ENCODE measurements around the gene KCNAB1. TPM values are rescaled to one million over a fixed set of nuclear protein-coding genes. Genes with fewer than 3 reads are reported as not detected.

The KCNAB1 gene
- total and polyA plus RNA-seq, 2 of the 8 experiments (the other 6 are each of a cell fraction or from before 2014, with no cell fraction given), result 0.51 to 2.3 TPM

GRCh38 chr3:156211583-156211982, 91.2 kb downstream of the KCNAB1 start (continued):
- TF ChIP-seq CHD7 (IDR thresholded peaks at IDR 0.05; ENCODE audit: insufficient replicate concordance, low read length) (no peak), E2F6 (IDR thresholded peaks at IDR 0.05) (no peak), EP300 (IDR thresholded peaks at IDR 0.05; ENCODE audit: borderline replicate concordance in 1 of 2, low read depth in 2 of 2, low read length in 2 of 2) (no peak), POLR2AphosphoS5 (IDR thresholded peaks at IDR 0.05; ENCODE audit: low read depth, low read length) (no peak), YY1 (IDR thresholded peaks at IDR 0.05; ENCODE audit: low read depth, low read length) (no peak), CHD1 (IDR thresholded peaks at IDR 0.05; ENCODE audit: low read depth, low read length) (no peak), JUN (IDR thresholded peaks at IDR 0.05; ENCODE audit: low read depth, low read length) (no peak), ASH2L (IDR thresholded peaks at IDR 0.05; ENCODE audit: low read length) (no peak), HDAC2 (IDR thresholded peaks at IDR 0.05; ENCODE audit: borderline replicate concordance in 1 of 2, low read depth in 2 of 2, low read length in 2 of 2) (no peak), RAD21 (IDR thresholded peaks at IDR 0.05 in 1 of 2, conservative IDR thresholded peaks at IDR 0.05 in 1 of 2; ENCODE audit: low read depth in 2 of 2, low read length in 2 of 2) (no peak), TBP (IDR thresholded peaks at IDR 0.05; ENCODE audit: low read depth, low read length) (no peak)

Data from H1 (cell line).